GM19238 (cell line): ENCODE data around the gene IGHMBP2.

ENCODE experiments used
- DNase-seq: peaks from one replicate; pipeline ENCODE4 v3.0.0; 2011; ENCODE audit warnings: low spot score; ENCODE audit not compliant: insufficient read length

IGHMBP2 gene

GRCh38 chr11:68939583-68940555 lies 36.2 kb downstream of the IGHMBP2 start:
- no peak for DNase-seq

- no peak for DNase-seq
These were observed 37.1 kb downstream of the IGHMBP2 start for GRCh38 chr11:68940651-68941323.

- DNase-seq, result no peak
These were observed 37.8 kb downstream of the IGHMBP2 start for GRCh38 chr11:68941324-68942094.

GRCh38 chr11:68942095-68942620 lies 38.5 kb downstream of the IGHMBP2 start:
- no peak for DNase-seq

GRCh38 chr11:68942751-68943271 lies 39.1 kb downstream of the IGHMBP2 start:
- DNase-seq, result no peak

- DNase-seq, result no peak
These were observed 42.9 kb downstream of the IGHMBP2 start for GRCh38 chr11:68946416-68947090.

GRCh38 chr11:68947151-68947550 lies 43.5 kb downstream of the IGHMBP2 start:
- no peak for DNase-seq

GRCh38 chr11:68948496-68948895 lies 44.8 kb downstream of the IGHMBP2 start:
- no peak for DNase-seq

GRCh38 chr11:68948935-68949334 lies 45.2 kb downstream of the IGHMBP2 start:
- DNase-seq, result no peak

GRCh38 chr11:68950270-68950669 lies 46.6 kb downstream of the IGHMBP2 start:
- DNase-seq, result no peak

GRCh38 chr11:68950762-68951161 lies 47.1 kb downstream of the IGHMBP2 start:
- no peak for DNase-seq

- no peak for DNase-seq
These were observed 51.3 kb downstream of the IGHMBP2 start for GRCh38 chr11:68954836-68955606.

- DNase-seq, result no peak
These were observed 51.9 kb downstream of the IGHMBP2 start for GRCh38 chr11:68955607-68955958.

GRCh38 chr11:68956142-68956541 lies 52.5 kb downstream of the IGHMBP2 start:
- DNase-seq, result no peak

GRCh38 chr11:68956547-68957254 lies 53.0 kb downstream of the IGHMBP2 start:
- no peak for DNase-seq

- no peak for DNase-seq
These were observed 54.5 kb downstream of the IGHMBP2 start for GRCh38 chr11:68958211-68958610.

- DNase-seq, result no peak
These were observed 56.0 kb downstream of the IGHMBP2 start for GRCh38 chr11:68959465-68960293.

GRCh38 chr11:68960294-68961071 lies 56.8 kb downstream of the IGHMBP2 start:
- no peak for DNase-seq
